ENCODE measurements around the gene AFF3.
"Not testable (repeated sequence)": the region's sequence is repeated elsewhere in the genome, so short reads cannot be mapped to it uniquely, and the experiment has no call there.

AFF3 gene

GRCh38 chr2:99663641-99664040 lies 478.7 kb downstream of the AFF3 start:
- DNase-seq: no peak
- 93% methylated on average over 2 of the region's 2 CpGs for WGBS
- no peak overlapping the region for H2AFZ ChIP-seq (ENCODE audit: low read depth, low read length)
- peak overlapping the region; percentile 40 for H3K9ac ChIP-seq (ENCODE audit: low read length)
- no peak overlapping the region for H2BK12ac ChIP-seq (ENCODE audit: low read length in 2 of 2)
- peaks cover 3% of the 10 kb centered on the region for H3K4me1 ChIP-seq (ENCODE audit: control insufficient read depth, insufficient read depth, low read depth, low read length)
- H3K79me1 ChIP-seq (replicated peaks; ENCODE audit: low read length, poor library complexity, severe bottlenecking): peaks cover 16% of the 10 kb centered on the region
- no peak overlapping the region for H3K4ac ChIP-seq (ENCODE audit: low read depth in 1 of 2, low read length in 2 of 2)
- H3K27me3 ChIP-seq (ENCODE audit: control insufficient read depth in 1 of 2, insufficient read depth in 1 of 2, low read length in 2 of 2): peaks cover 0 to 61% of the 10 kb centered on the region in 2 experiments
- H2BK5ac ChIP-seq (ENCODE audit: low read depth, low read length, poor library complexity, severe bottlenecking): no peak overlapping the region
- H3K36me3 ChIP-seq (ENCODE audit: control insufficient read depth in 1 of 2, insufficient read depth in 2 of 2, low read depth in 1 of 2, low read length in 2 of 2): peaks cover 0 to 6% of the 10 kb centered on the region in 2 experiments
- no peak overlapping the region for H3K4me2 ChIP-seq (ENCODE audit: low read length, poor library complexity, severe bottlenecking)
- no peak overlapping the region for H4K91ac ChIP-seq (ENCODE audit: low read length)
- peak overlapping the region in 1 of 2 experiments; percentile 14 for H3K4me3 ChIP-seq (ENCODE audit: insufficient read depth in 1 of 2, low read depth in 1 of 2, low read length in 2 of 2)
- H2BK120ac ChIP-seq (ENCODE audit: low read depth, low read length): no peak overlapping the region
- no peak overlapping the region for H3K23ac ChIP-seq (ENCODE audit: low read length in 2 of 2)
- H4K8ac ChIP-seq (ENCODE audit: low read length): no peak overlapping the region
- H3K9me3 ChIP-seq (ENCODE audit: control insufficient read depth, low read length): peaks cover 9% of the 10 kb centered on the region
- no peak overlapping the region for H2BK15ac ChIP-seq (ENCODE audit: low read depth, poor library complexity, severe bottlenecking)
- no peak overlapping the region for H2AK5ac ChIP-seq (ENCODE audit: low read length, severe bottlenecking)
- peak overlapping the region; percentile 66 for H3K27ac ChIP-seq (ENCODE audit: low read length, poor library complexity, severe bottlenecking)
- no peak overlapping the region for H3K14ac ChIP-seq (ENCODE audit: low read length in 2 of 2)
- H3K18ac ChIP-seq (ENCODE audit: low read depth in 1 of 2, low read length in 2 of 2): peak overlapping the region; percentile 28 to 46

- Histone ChIP-seq H3K27me3 (ENCODE audit: control insufficient read depth in 1 of 2, insufficient read depth in 1 of 2, low read length in 2 of 2) (peaks cover 0 to 69% of the 10 kb centered on the region in 2 experiments), H3K4me2 (ENCODE audit: low read length, poor library complexity, severe bottlenecking) (no peak overlapping the region), H2BK5ac (ENCODE audit: low read depth, low read length, poor library complexity, severe bottlenecking) (no peak overlapping the region), H3K4ac (ENCODE audit: low read depth in 1 of 2, low read length in 2 of 2) (no peak overlapping the region), H4K91ac (ENCODE audit: low read length) (no peak overlapping the region), H3K27ac (ENCODE audit: low read length, poor library complexity, severe bottlenecking) (peak overlapping the region; percentile 80), H4K8ac (ENCODE audit: low read length) (no peak overlapping the region), H3K4me3 (ENCODE audit: insufficient read depth in 1 of 2, low read depth in 1 of 2, low read length in 2 of 2) (peak overlapping the region in 1 of 2 experiments; percentile 14), H3K9me3 (ENCODE audit: control insufficient read depth, low read length) (peaks cover 9% of the 10 kb centered on the region), H2BK15ac (ENCODE audit: low read depth, poor library complexity, severe bottlenecking) (no peak overlapping the region), H3K79me1 (replicated peaks; ENCODE audit: low read length, poor library complexity, severe bottlenecking) (peaks cover 16% of the 10 kb centered on the region), H3K9ac (ENCODE audit: low read length) (peak overlapping the region; percentile 40), H2BK120ac (ENCODE audit: low read depth, low read length) (no peak overlapping the region), H3K23ac (ENCODE audit: low read length in 2 of 2) (no peak overlapping the region), H3K14ac (ENCODE audit: low read length in 2 of 2) (no peak overlapping the region), H2AK5ac (ENCODE audit: low read length, severe bottlenecking) (no peak overlapping the region), H2BK12ac (ENCODE audit: low read length in 2 of 2) (no peak overlapping the region), H3K36me3 (ENCODE audit: control insufficient read depth in 1 of 2, insufficient read depth in 2 of 2, low read depth in 1 of 2, low read length in 2 of 2) (peaks cover 0 to 3% of the 10 kb centered on the region in 2 experiments), H2AFZ (ENCODE audit: low read depth, low read length) (no peak overlapping the region), H3K18ac (ENCODE audit: low read depth in 1 of 2, low read length in 2 of 2) (no peak overlapping the region), H3K4me1 (ENCODE audit: control insufficient read depth, insufficient read depth, low read depth, low read length) (peaks cover 3% of the 10 kb centered on the region)
- DNase-seq: peak; percentile 80
- 0% methylated on average over 1 of the region's 2 CpGs for WGBS
Measured at GRCh38 chr2:99662761-99663341, 479.5 kb downstream of the AFF3 start.

- not testable (repeated sequence) for H2BK5ac ChIP-seq (ENCODE audit: low read depth, low read length, poor library complexity, severe bottlenecking); H2AFZ ChIP-seq (ENCODE audit: low read depth, low read length); H2BK120ac ChIP-seq (ENCODE audit: low read depth, low read length); DNase-seq; H3K4me1 ChIP-seq (ENCODE audit: control insufficient read depth, insufficient read depth, low read depth, low read length); H3K23ac ChIP-seq (ENCODE audit: low read length in 2 of 2); H4K8ac ChIP-seq (ENCODE audit: low read length); H2AK5ac ChIP-seq (ENCODE audit: low read length, severe bottlenecking); H3K27ac ChIP-seq (ENCODE audit: low read length, poor library complexity, severe bottlenecking); H3K4me3 ChIP-seq (ENCODE audit: insufficient read depth in 1 of 2, low read depth in 1 of 2, low read length in 2 of 2); H2BK15ac ChIP-seq (ENCODE audit: low read depth, poor library complexity, severe bottlenecking); H4K91ac ChIP-seq (ENCODE audit: low read length); H3K18ac ChIP-seq (ENCODE audit: low read depth in 1 of 2, low read length in 2 of 2); H3K4ac ChIP-seq (ENCODE audit: low read depth in 1 of 2, low read length in 2 of 2); H3K9me3 ChIP-seq (ENCODE audit: control insufficient read depth, low read length); H3K9ac ChIP-seq (ENCODE audit: low read length); H3K36me3 ChIP-seq (ENCODE audit: control insufficient read depth in 1 of 2, insufficient read depth in 2 of 2, low read depth in 1 of 2, low read length in 2 of 2); H3K14ac ChIP-seq (ENCODE audit: low read length in 2 of 2); H3K4me2 ChIP-seq (ENCODE audit: low read length, poor library complexity, severe bottlenecking); H2BK12ac ChIP-seq (ENCODE audit: low read length in 2 of 2)
- Histone ChIP-seq H3K79me1 (replicated peaks; ENCODE audit: low read length, poor library complexity, severe bottlenecking) (peaks cover 16% of the 10 kb centered on the region), H3K27me3 (ENCODE audit: control insufficient read depth in 1 of 2, insufficient read depth in 1 of 2, low read length in 2 of 2) (peaks cover 0 to 72% of the 10 kb centered on the region in 2 experiments)
- over 99% methylated on average over 9 of the region's 9 CpGs for WGBS
Measured at GRCh38 chr2:99661761-99662160, 480.6 kb downstream of the AFF3 start.

GRCh38 chr2:99660616-99661406 lies 481.6 kb downstream of the AFF3 start:
- 98% methylated on average over 6 of the region's 8 CpGs for WGBS
- H3K18ac ChIP-seq (ENCODE audit: low read depth in 1 of 2, low read length in 2 of 2): no peak overlapping the region
- H3K4me3 ChIP-seq (ENCODE audit: insufficient read depth in 1 of 2, low read depth in 1 of 2, low read length in 2 of 2): peak overlapping the region in 1 of 2 experiments; percentile 22
- H3K79me1 ChIP-seq (replicated peaks; ENCODE audit: low read length, poor library complexity, severe bottlenecking): peaks cover 16% of the 10 kb centered on the region
- H3K27me3 ChIP-seq (ENCODE audit: control insufficient read depth in 1 of 2, insufficient read depth in 1 of 2, low read length in 2 of 2): peaks cover 0 to 71% of the 10 kb centered on the region in 2 experiments
- no peak overlapping the region for H4K8ac ChIP-seq (ENCODE audit: low read length)
- no peak overlapping the region for H2BK15ac ChIP-seq (ENCODE audit: low read depth, poor library complexity, severe bottlenecking)
- H3K9me3 ChIP-seq (ENCODE audit: control insufficient read depth, low read length): no peaks in the 10 kb centered on the region
- H3K14ac ChIP-seq (ENCODE audit: low read length in 2 of 2): no peak overlapping the region
- H2AK5ac ChIP-seq (ENCODE audit: low read length, severe bottlenecking): no peak overlapping the region
- no peak overlapping the region for H2BK5ac ChIP-seq (ENCODE audit: low read depth, low read length, poor library complexity, severe bottlenecking)
- no peak overlapping the region for H3K27ac ChIP-seq (ENCODE audit: low read length, poor library complexity, severe bottlenecking)
- H3K4me2 ChIP-seq (ENCODE audit: low read length, poor library complexity, severe bottlenecking): no peak overlapping the region
- peaks cover 3% of the 10 kb centered on the region for H3K4me1 ChIP-seq (ENCODE audit: control insufficient read depth, insufficient read depth, low read depth, low read length)
- H3K36me3 ChIP-seq (ENCODE audit: control insufficient read depth in 1 of 2, insufficient read depth in 2 of 2, low read depth in 1 of 2, low read length in 2 of 2): peaks cover 0 to 3% of the 10 kb centered on the region in 2 experiments
- no peak for DNase-seq
- H2AFZ ChIP-seq (ENCODE audit: low read depth, low read length): no peak overlapping the region
- no peak overlapping the region for H4K91ac ChIP-seq (ENCODE audit: low read length)
- no peak overlapping the region for H3K9ac ChIP-seq (ENCODE audit: low read length)
- H3K4ac ChIP-seq (ENCODE audit: low read depth in 1 of 2, low read length in 2 of 2): no peak overlapping the region
- H2BK12ac ChIP-seq (ENCODE audit: low read length in 2 of 2): no peak overlapping the region
- no peak overlapping the region for H2BK120ac ChIP-seq (ENCODE audit: low read depth, low read length)
- H3K23ac ChIP-seq (ENCODE audit: low read length in 2 of 2): no peak overlapping the region

Data from mesenchymal stem cell (in vitro differentiated cells and primary cell).